GM12801 (cell line): ENCODE results near the gene CTRB1.

ENCODE experiments used
- TF ChIP-seq, protein P1 (sequence below): IDR thresholded peaks from one replicate; pipeline ENCODE4 v1.5.1; 2011; ENCODE audit warnings: control low read depth; ENCODE audit not compliant: insufficient read length; ENCODE audit errors: extremely low read depth

Gene CTRB1

DNA sequence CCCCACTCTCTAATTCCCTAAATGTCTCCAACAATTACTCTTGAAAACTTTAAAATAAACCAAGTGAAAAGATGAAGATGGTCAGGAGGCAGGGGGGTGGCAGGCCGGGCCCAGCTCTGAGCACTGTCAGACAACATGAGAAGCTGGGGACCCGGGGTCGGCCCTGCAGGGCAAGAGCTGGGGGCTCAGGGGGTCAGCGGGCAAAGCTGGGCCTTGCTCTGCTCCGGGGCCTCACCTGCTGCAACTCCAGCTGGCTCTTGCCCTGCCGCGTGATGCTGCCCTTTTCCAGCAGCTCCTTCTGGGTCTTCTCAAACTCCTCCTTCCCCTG lies 14.8 kb downstream of the CTRB1 start:
- TF ChIP-seq, protein P1, sequence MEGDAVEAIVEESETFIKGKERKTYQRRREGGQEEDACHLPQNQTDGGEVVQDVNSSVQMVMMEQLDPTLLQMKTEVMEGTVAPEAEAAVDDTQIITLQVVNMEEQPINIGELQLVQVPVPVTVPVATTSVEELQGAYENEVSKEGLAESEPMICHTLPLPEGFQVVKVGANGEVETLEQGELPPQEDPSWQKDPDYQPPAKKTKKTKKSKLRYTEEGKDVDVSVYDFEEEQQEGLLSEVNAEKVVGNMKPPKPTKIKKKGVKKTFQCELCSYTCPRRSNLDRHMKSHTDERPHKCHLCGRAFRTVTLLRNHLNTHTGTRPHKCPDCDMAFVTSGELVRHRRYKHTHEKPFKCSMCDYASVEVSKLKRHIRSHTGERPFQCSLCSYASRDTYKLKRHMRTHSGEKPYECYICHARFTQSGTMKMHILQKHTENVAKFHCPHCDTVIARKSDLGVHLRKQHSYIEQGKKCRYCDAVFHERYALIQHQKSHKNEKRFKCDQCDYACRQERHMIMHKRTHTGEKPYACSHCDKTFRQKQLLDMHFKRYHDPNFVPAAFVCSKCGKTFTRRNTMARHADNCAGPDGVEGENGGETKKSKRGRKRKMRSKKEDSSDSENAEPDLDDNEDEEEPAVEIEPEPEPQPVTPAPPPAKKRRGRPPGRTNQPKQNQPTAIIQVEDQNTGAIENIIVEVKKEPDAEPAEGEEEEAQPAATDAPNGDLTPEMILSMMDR: no peak

DNA sequence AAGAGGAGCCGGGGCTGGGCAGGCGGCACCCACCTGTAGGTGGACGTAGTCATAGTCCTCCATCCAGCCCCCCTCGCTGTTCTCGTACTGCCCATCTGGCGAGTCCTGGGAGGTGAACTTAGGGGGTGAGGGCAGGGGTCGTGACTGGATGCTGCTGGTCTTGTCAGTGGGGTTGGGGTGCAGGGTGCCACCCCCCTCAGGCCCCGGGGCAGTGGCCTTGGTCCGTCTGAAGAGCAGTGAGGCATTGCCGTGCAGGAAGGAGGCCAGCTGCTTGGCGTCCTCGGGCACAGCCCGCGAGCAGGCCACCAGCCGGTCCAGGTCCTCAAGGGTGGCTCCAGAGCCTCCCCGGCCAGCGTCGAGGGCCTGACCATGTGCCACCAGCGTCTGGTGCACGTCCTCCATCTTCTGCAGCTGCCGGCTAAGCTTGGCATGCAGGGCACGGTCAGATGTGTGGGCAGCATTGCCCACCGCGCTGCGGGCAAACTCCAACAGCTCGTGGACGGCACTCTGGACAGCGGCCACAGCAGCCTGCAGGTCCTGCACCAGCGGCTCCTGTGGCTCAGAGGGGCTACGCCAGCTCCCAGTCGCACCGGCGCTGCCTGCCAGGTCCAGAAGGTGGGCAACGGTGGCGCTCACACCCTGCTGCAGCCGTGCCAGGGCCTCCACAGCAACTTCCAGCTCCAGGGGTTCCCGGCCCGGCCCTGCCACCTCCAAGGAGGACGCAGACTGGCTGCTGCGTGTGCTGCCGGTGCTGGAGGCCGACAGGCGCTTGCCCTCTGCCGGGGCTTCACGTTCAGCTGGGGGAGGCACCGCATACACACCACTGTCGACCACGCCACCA lies 16.3 kb downstream of the CTRB1 start:
- TF ChIP-seq, protein P1: no peak

DNA sequence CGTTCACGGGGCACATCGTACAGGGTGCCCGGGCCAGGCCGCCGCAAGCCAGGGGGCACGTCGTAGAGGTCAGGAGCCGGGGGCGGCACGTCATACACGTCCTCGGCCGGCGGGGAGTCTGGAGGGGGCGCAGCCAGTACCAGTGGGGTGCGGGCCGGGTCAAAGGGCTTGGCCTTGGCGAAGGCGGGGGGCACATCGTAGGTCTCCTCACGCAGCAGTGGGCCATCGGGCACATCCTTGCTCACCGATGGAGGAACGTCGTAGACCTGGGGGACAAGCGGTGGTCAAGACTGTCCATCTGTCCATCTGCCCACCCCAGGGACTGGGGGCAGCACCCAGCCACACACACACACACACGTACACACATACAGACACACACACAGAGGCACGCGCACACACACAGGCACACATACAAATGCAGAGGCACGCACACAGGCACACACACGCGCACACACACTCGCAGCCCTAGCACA lies 17.0 kb downstream of the CTRB1 start:
- TF ChIP-seq, protein P1: no peak

DNA sequence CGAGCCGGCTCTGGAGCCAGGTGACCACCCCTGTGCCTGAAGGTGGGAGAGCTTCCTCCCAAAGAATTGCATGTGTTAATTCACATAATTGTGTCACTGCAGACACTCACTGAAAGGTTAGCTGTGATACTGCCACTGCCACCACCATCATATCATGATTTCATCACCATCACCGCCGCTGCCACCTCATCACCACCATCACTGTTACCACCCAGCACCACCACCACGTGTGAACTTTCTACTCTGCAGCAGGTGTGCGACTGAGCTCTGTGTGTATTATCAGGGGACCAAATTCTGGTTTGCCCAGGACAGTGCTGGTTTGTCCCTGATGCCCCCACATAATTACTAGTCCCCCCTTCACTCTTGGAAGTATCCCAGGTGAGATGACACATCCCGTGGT lies 17.4 kb downstream of the CTRB1 start:
- TF ChIP-seq, protein P1: no peak

DNA sequence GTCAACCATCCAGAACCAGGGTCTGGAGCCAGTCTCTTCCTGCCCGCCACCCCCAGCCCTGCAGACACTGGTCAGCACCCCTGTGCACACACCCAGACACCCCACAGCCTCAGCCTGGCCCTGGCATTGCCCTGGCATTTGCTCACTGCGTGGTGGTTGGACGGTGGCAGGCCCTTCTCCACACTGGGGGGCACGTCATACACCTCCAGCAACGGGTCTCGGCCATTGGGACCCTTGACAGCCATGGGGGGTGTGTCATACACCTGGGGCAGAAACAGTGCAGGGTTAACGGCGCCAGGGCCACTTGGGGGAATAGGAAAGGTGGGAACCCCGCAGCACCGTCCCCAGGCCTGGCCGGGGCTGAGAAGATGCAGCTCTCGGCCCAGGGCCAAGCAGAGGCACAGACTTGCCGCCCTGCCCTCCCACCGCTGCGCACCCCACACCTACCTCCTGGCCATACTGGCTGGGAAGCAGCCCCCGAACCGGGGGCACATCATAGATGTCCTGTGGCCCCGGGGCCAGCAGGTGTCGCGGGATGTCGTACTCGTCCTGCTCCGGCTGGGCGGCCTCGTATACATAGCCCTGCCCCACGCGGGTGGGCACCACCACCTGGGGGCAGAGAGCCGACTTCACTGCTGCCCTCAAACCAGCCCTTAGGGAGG lies 18.1 kb downstream of the CTRB1 start:
- TF ChIP-seq, protein P1: no peak

DNA sequence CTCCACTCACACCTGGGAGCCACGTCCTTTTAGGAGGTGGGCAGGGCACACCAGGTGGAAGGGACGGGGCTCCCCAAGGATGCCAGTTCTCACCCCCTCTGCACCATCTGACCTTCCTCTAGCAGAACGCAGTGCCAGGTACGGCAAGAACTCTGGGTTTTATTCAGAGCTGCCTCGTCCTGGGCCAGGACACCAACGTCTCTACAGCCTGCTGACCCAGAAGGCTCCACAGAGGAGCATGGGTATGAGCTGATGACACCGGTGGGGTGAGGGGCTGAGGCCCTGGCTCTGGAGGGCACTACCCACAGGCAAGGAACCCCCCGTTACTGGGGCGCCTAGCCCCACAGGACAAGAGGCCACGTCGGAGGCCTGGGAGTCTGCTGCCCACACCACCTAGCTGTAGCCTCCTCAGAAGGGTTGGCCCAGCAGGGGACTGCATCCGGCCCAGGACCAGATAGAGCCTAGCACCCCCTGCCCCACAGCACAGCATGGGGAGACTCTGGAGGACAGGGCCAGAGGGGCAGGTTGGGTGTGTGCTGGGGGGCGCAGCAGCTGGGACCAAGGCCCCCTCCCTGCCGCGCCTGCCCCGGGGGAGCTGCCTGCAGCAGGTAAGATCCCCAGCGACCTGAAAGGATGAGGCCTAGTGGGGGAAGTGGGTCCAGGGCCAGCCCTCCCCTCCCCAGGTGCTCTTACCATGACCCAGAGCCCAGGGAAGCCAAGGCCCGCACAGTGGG lies 18.8 kb downstream of the CTRB1 start:
- TF ChIP-seq, protein P1: no peak
